Measurements from ENCODE around the gene ARID2.

- TF ChIP-seq CTCF (IDR thresholded peaks at IDR 0.05 in 8 of 11, conservative IDR thresholded peaks at IDR 0.05 in 3 of 11) = no peak
- no peak for TF ChIP-seq POLR2A (IDR thresholded peaks at IDR 0.05)
These were observed 38.7 kb downstream of the ARID2 start for GRCh38 chr12:45768194-45768593.
